Measurements from ENCODE around the gene CORO2A. TPM values are rescaled to one million over a fixed set of nuclear protein-coding genes. Genes with fewer than 3 reads are reported as not detected.

CORO2A gene
- total and polyA plus RNA-seq, 11 donors = 0.09 to 2.2 (median 0.22) TPM

DNA sequence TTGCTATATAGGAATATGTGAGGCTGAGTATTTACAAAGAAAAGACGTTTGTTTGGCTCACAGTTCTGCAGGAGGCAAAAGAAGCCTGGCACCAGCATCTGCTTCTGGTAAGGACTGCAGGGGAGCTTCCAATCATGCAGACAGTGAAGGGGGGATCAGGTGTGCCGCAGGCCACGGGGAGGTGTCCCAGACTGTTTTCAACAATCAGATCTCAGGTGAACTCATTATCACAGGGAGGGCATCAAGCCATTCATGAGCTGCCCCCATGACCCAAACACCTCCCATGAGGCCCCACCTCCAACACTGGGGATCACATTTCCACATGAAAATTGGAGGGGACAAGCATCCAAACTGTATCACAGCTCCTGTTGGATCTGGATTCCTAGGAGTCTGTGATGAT lies 43.0 kb downstream of the CORO2A start:
- TF ChIP-seq CTCF (IDR thresholded peaks at IDR 0.05) (no peak), POLR2A (IDR thresholded peaks at IDR 0.05) (no peak)
- no peaks in the 10 kb centered on the region for H3K27me3 ChIP-seq
- H3K9me3 ChIP-seq = peaks cover 0 to 12% (median 0%) of the 10 kb centered on the region in 12 donors
- DNase-seq = no peak
- H3K27ac ChIP-seq = no peak overlapping the region
- no peaks in the 10 kb centered on the region for H3K36me3 ChIP-seq
- peaks cover 0 to 6% (median 0%) of the 10 kb centered on the region in 12 donors for H3K4me1 ChIP-seq
- no peak for ATAC-seq
- whole genome bisulfite sequencing, 4 donors = 58 to 80% (median 62%) methylated on average over 3 of the region's 3 CpGs
- intact Hi-C loops (cut with DNase I) = no loop called here
- H3K4me3 ChIP-seq = no peak overlapping the region

GRCh38 chr9:98148486-98148885 lies 44.0 kb downstream of the CORO2A start:
- ATAC-seq = no peak
- no peak for DNase-seq
- WGBS, 4 donors = 82 to 86% (median 83%) methylated on average over 2 of the region's 2 CpGs
- Histone ChIP-seq H3K4me3 (no peak overlapping the region), H3K9me3 (peaks cover 0 to 12% (median 0%) of the 10 kb centered on the region in 12 donors), H3K4me1 (peaks cover 0 to 6% (median 0%) of the 10 kb centered on the region in 12 donors), H3K36me3 (no peaks in the 10 kb centered on the region), H3K27me3 (no peaks in the 10 kb centered on the region), H3K27ac (no peak overlapping the region)
- intact Hi-C loops (cut with DNase I) = no loop called here
- no peak for TF ChIP-seq CTCF (IDR thresholded peaks at IDR 0.05)
- TF ChIP-seq POLR2A (IDR thresholded peaks at IDR 0.05) = no peak

DNA sequence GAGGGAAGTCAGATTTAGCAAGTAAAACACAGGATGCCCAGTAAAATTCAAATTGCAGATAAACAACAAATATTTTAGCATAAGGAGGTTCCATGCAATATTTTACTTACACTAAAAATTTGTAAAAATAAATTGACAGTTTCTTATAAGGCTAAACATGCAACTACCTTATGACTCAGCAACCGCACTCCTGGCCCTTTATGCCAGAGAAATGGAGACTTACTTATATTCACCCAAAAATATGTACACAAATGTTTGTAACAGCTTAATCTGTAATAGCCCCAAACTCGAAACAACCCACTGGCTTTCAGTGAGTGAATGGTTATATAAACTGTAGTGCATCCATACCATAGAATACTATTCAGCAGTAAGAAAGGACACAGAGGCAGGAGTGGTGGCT lies 44.9 kb downstream of the CORO2A start:
- Histone ChIP-seq H3K4me3 (no peak overlapping the region), H3K27me3 (no peaks in the 10 kb centered on the region), H3K27ac (no peak overlapping the region), H3K9me3 (peaks cover 0 to 12% (median 0%) of the 10 kb centered on the region in 12 donors), H3K36me3 (no peaks in the 10 kb centered on the region), H3K4me1 (peaks cover 0 to 6% (median 0%) of the 10 kb centered on the region in 12 donors)
- ATAC-seq (no peak), DNase-seq (no peak)
- intact Hi-C loops (cut with DNase I) = no loop called here
- TF ChIP-seq CTCF (IDR thresholded peaks at IDR 0.05) (no peak), POLR2A (IDR thresholded peaks at IDR 0.05) (no peak)
- WGBS, 4 donors = 88 to 96% (median 93%) methylated on average over 2 of the region's 2 CpGs

DNA sequence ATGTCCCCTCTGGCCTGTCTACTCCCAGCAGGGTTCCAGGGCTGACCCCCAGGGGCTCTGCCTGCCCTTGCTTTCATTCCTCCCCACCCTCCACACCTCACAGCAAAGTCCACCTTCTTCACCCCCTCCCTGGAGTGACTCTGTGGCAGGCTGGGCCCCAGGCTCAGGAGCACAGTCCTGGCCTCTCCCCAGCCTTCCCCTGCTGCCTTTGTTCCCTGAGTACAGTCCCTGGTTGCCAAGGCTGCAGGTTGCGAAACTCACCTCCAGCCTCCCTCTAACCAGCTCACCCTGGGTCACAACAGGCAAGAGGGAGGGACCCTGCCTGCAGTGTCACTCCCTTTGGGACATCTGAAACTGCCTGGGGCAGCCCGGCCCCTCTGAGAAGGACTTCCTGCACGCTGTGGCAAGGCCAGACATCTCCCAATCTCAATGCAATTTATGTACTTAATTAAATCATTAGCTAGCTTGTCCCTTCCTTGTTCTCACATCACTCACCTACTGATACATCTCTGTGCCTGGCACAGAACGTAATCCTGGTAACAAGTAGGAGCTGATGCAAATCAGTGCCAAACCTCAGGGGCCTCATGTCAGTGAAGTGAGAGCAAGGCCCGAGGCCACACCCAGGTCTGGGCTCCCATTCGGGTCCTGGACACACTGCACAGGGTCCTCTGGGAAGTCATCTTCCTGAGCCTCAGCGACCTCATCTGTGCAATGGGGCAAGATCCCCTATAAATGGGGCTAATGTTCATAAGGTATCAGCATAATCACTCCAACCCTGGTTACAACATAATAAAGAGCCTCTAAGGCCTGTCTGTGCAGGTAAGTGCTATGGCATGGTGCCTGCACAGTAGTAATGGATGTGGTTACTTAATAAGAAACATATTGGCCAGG lies 46.1 kb downstream of the CORO2A start:
- H3K27me3 ChIP-seq = no peaks in the 10 kb centered on the region
- H3K36me3 ChIP-seq = no peaks in the 10 kb centered on the region
- ATAC-seq (peak in 2 of 4 donors; percentile 51 to 59), DNase-seq (no peak)
- H3K4me1 ChIP-seq = peaks cover 0 to 6% (median 0%) of the 10 kb centered on the region in 12 donors
- intact Hi-C loops (cut with DNase I) = no loop called here
- TF ChIP-seq CTCF (IDR thresholded peaks at IDR 0.05) (no peak), POLR2A (IDR thresholded peaks at IDR 0.05) (no peak)
- H3K9me3 ChIP-seq = peaks cover 0 to 5% (median 0%) of the 10 kb centered on the region in 12 donors
- no peak overlapping the region for H3K27ac ChIP-seq
- WGBS, 4 donors = 70 to 91% (median 78%) methylated on average over 6 to 7 of the region's 7 CpGs
- no peak overlapping the region for H3K4me3 ChIP-seq

Measured in heart left ventricle (tissue), 16 donors.